HG03565 (cell line): ENCODE data around the gene LRIT3.
"Not testable (repeated sequence)": the region's sequence is repeated elsewhere in the genome, so short reads cannot be mapped to it uniquely, and the experiment has no call there.

Source experiments
- ATAC-seq: cut with Tn5 transposase; IDR thresholded peaks from one replicate; pipeline ENCODE4 v1.9.1; 2021; ENCODE audit warnings: mild to moderate bottlenecking, moderate library complexity; ENCODE audit not compliant: unreplicated experiment

LRIT3 gene

DNA sequence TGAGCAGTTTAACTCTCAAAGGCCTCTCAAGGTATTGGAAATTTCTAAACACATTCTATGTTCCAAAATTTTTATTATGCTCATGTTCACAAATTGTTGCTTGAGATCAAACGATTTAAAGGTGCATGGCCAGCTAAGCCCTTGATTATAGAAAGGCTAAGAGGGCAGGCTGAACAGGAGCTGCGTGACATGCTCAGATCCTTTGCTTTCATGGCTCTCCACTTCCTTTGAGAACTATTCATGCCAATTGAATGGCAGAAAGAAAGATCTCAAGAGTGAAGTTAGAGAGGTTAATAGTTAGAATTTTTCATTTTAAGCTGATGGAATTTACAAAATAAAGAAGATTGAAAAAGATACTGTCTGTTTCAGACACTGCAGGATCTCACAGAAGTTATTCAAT lies 594 bp downstream of the LRIT3 start:
- ATAC-seq, result no peak

DNA sequence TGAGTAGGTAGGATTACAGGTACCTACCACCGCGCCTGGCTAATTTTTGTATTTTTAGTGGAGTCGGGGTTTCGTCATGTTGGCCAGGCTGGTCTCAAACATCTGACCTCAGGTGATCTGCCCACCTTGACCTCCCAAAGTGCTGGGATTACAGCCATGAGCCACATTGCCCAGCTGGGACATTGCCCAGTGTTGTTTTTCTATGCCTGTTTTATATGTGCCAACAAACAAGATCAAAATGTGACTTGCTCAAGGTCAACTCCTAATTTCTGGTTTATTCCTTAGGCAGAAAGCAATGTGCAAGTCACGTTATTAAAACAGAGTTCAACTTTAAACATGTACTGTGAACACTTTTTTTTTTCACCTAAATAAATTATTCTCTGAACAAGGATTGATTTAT lies 2.7 kb downstream of the LRIT3 start:
- ATAC-seq, result no peak

DNA sequence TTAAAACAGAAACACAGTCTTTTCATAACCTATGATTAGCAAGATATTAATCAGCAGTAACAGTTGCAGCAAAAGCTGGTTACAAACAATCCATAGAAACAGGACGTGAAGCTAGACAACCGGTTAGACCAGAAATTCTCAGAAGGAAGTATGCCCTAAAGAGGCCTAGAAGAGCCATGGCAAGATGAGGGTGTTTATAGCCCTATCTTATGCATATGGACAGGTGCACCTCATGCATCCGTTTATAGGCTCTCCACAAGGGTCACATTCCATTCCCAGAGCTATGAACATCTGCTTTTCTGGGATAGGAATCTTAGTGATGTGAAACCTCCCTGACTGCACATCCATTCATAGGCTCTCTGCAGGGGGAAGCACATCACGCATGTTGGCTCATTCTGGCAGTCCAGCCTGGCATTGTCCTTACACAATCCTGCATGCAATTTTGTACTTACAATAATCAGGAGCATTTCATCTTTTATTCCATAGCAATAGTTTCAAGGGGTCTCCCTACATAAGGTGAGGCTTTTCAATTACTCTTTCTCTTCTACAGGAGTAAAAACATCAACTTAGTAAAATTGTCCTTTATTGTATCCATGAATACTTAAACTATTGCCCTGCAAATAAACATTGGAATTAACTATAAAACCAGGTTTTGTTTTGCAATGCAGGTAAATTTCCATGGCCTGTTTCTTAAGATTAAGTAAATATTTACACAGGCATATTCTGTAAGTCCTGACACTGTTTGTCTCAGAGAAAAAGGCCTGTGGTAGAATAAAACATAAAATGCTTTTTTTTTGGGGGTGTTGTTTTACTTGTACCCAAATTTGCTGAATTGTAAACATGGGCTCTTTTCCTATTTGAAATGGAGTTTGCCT lies 11.8 kb downstream of the LRIT3 start:
- ATAC-seq, result not testable (repeated sequence)

DNA sequence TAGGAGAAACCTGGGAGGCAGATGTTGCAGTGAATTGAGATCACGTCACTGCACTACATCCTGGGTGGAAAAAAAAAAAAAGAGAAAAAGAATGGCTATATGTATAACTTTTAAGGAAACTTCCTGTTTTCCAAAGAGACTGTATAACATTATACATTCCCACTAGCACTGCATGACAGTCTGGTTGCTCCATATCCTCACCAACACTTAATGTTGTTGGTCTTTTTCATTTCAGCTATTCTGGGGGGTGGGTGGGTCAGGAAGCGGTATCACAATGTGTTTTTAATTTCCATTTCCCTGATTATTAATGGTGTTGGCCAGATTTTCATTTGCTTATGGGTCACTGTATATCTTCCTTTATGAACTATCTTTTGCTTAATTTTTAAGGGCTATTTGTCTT lies 13.4 kb downstream of the LRIT3 start:
- ATAC-seq, result no peak

GRCh38 chr4:109861916-109862511 lies 14.1 kb downstream of the LRIT3 start:
- no peak for ATAC-seq

DNA sequence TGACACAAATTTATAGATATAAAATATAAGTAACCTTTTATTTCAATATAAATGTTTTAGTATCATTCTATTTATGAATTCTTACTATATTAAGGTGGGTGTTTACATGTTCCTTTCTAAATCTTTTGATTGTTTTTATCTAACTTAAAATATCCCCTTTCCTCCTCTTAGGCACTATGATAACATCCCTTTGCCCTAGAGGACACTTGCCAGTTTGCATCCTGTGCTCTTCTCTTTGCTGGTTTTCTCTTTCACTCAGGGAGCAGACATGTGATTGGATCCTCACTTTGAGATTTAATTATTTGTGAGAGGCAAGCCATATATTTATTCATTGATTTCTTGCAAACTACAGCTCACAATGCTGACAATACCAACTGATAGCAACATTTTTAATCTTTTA lies 16.2 kb downstream of the LRIT3 start:
- ATAC-seq, result no peak

- ATAC-seq, result no peak
These were observed 22.2 kb downstream of the LRIT3 start for GRCh38 chr4:109870061-109870460.

DNA sequence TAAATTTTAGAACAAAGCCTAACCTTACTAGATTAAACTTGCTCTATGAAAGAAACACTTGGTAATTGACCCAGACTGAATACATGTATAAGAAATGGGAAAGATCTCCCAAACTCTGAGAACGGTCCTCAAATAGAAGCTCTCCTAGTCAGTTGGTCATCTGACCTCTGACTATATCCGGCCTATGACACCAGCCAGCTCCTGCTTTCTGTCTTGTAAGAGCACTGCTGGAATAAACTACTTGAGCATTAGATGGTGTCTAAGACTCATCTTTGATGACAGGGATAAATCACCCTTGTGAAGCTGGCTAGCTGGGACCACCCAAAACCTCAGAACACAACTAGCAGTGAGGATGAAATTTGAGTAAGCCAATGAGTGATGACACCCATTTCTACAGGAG lies 24.2 kb downstream of the LRIT3 start:
- ATAC-seq, result no peak

DNA sequence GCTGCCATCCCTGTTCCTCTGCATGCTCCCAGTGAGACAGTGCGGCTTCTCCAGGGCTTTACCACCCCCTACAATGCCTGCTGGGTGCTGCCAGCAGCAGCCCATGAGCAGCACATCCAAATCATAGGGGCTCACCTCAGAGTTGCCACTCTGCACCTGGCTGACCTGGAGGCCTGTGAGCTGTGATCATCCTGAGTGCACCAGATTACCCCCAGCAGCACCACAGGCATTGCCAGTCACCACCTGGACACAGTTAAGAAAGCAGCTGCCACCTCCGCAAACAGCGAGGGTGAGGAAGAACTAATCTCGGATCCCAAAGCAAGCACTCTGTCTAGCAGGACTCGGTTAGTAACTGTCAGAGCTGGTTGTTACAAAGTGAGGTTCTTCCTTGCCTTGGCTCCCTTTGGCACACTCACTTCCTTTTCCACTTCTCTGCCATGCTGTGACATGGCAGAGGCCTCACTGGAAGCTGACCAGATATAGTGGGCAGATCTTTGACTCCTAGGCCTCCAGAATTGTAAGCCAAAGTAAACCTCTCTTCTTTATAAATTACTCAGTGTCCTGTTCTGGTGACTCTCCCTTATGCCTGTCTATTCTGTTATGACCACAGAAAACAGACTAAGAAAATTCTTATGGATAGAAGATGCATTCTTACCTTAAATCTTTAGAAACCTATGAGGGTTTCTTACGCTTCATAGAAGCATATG lies 25.2 kb downstream of the LRIT3 start:
- ATAC-seq, result no peak

DNA sequence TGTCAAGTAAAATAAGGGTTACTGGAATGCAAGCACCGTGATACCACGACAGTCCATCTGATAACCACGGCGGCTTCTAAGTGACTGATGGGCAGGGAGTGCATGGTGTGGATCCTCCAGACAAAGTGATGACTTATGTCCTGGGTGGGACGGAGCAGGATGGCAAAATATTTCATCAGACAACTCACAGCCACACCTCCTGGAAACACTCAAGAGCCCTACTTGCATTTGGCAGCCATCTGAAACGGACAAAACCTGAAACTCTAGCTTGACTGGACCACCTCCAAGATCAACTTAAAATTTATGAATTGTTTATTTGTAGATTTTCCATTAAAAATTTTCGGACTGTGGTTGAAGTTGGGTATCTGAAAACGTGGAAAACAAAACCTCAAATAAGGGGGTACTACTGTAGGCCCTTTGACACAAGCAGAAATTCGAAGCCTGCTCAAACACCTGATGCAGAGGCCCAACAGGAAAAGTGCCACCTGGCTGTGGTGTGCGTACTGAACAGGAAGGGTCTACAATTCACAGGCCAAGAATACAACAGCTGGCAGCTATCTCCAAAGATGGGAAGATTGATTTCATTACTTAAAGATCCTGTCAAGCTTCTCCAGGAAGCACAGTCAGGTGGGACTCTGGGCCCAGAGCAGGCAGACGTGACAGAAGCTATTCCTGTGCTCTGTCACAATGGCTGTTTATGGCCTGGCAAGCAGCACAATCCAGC lies 26.0 kb downstream of the LRIT3 start:
- no peak for ATAC-seq

GRCh38 chr4:109875106-109875505 lies 27.2 kb downstream of the LRIT3 start:
- no peak for ATAC-seq

- not testable (repeated sequence) for ATAC-seq
These were observed 27.6 kb downstream of the LRIT3 start for GRCh38 chr4:109875553-109875952.

DNA sequence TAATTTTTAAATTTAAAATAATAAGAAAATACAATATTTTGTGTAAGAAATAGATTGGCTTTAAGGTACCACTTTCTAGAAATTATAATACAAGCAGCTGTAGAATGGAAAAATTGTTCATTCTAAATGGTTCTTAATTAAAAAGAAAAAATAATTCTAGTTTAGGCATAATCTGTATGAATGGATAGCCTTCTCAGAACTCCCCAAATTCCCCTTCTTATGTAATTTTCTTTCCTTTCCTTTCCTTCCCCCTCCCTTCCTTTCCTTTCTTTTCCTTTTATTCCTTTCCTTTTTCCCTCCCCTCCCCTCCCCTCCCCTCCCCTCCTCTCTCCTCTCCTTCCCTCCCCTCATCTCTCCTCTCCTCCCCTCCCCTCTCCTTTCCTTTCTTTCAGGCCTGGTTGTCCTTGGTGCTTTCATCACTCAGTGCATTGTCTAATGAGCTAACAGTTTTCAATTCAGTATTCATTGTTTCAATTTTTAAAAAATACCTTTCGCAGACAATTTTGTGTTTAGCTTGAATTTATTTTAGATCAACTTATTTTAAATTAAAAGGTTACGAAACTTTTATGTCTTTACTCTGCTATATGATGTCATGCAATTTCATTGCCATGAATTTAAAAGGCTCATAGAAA lies 28.8 kb downstream of the LRIT3 start:
- ATAC-seq, result no peak

DNA sequence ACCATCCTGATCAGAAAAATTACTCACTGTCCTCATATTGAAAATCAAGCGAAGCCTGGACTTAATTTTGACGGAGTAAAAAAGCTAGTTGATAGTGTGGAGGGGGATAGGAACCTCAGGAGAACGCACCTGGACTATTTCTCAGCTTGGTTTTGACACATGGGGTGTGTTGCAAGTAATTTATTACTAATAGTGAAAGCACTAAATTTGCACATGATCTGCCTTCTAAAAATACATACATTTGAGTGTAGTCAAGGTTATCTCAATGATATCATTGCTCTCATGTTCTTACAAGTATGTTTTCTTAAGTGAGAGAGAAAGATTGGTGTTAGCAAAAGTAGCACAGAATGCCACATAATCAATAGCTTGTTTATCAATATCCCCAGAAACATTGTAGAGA lies 29.5 kb downstream of the LRIT3 start:
- peak; percentile 94 for ATAC-seq

- no peak for ATAC-seq
These were observed 30.4 kb downstream of the LRIT3 start for GRCh38 chr4:109878355-109878754.

DNA sequence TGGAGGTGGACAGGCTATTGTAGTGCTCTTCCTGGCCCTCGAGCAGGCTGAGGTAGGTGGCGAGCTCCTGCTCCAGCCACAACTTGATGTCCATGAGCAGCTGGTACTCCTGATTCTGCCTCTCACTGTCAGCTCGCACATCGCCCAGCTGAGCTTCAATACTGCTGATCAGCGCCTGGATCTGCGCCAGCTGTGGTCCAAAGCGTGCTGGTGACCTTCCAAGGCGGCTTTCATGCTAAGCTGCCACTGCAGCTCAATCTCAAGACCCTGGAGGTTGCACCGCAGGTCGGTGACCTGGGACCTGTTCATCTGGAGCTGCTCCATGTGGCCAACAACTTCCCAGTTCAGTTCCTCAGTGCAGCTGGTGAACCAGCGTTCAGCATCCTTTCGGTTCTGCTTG lies 31.2 kb downstream of the LRIT3 start:
- no peak for ATAC-seq

- ATAC-seq, result no peak
These were observed 31.9 kb downstream of the LRIT3 start for GRCh38 chr4:109879636-109880314.

DNA sequence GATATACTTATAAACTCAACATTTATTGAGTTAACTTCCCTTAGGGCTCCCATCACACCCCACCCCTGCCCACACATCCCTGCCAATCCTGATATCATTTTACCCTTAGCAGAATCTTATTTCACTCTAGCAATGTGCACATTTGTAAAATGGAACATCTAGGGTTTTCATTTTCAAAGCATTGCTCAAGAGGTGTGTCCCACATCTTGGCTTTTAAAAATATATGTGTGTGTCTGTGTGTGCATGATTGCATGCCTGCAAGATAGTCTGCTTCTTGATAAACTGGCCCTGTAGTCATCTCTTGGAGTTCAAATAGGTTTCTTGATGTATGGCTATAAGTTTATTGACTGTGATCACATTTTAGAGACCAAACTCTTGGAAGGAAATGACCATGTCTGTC lies 38.4 kb downstream of the LRIT3 start:
- no peak for ATAC-seq

DNA sequence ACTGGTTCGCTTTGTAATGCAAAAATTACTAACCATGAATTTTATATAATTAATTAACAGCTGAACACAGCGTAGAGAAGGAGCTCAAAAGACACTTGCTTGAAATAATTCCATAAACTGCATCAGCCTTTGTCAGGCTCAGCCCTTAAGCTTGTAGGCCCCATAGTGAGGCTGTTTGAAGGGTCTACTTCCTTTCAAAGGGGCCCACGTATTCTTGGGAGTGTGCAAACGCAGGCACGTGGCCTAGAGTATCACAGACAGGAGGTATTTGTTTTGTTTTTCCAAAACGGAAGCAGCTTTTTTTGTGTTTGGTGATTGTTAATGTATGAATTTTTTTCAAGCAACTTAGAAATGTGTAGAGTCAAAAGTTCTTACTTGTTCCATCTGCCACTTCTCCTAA lies 39.2 kb downstream of the LRIT3 start:
- ATAC-seq, result no peak

GRCh38 chr4:109890076-109890475 lies 42.2 kb downstream of the LRIT3 start:
- ATAC-seq, result no peak
